PFSK-1 (cell line): Measurements from ENCODE around the gene B4GALNT4.

ENCODE experiments used
- TAF1 ChIP-seq: IDR thresholded peaks from 2 replicates; pipeline ENCODE4 v1.6.1; 2012; ENCODE audit warnings: low read length, control low read depth, borderline replicate concordance; ENCODE audit not compliant: insufficient read depth
- TF ChIP-seq, protein P1 (sequence below), 2 experiments: IDR thresholded peaks; 2 replicates each; pipeline versions ENCODE4 v1.6.1 to v1.8.0; 2011 to 2012; ENCODE audit warnings: low read depth in 2 of 2, low read length in 2 of 2, control low read depth in 1 of 2, inconsistent platforms in 1 of 2, mild to moderate bottlenecking in 1 of 2, moderate library complexity in 1 of 2; ENCODE audit not compliant: insufficient read depth in 1 of 2

DNA sequence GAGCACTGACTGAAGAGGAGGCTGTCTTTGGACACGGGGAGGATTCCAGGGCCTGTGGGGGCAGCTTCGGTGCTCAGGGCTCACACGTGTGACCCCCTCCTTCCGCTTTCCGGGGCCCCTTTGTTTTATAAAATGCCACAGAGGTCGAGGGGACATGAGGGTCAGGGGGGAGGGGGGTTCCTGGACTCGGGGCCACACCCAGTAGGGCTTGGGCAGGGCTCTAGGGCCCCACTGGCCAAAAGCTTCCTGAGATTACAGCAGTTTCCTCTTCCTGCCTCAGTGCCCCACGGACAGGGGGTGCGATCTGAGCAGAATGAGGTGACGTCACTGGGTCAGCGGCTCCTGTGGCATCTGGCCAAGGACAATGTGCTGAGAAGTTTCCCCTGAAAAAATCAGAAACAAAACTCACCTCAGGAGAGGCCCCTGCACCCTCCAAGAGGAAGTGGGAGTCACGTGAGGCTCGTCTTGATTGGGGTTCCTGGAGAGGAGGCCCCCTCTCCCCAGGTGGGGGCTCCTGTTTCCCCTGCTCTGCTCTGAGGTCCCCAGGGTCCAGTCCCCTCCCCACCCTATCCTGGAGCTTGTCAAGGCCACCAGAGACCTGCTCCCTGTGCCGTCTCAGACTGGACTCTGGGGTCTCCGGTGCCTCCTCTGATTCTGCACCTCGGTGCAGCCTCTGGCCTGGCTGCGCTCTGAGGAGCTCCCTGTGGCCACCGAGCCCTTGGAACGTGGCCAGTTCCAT is 42.3 kb upstream of the B4GALNT4 start:
- TF ChIP-seq TAF1: no peak
- TF ChIP-seq, protein P1, sequence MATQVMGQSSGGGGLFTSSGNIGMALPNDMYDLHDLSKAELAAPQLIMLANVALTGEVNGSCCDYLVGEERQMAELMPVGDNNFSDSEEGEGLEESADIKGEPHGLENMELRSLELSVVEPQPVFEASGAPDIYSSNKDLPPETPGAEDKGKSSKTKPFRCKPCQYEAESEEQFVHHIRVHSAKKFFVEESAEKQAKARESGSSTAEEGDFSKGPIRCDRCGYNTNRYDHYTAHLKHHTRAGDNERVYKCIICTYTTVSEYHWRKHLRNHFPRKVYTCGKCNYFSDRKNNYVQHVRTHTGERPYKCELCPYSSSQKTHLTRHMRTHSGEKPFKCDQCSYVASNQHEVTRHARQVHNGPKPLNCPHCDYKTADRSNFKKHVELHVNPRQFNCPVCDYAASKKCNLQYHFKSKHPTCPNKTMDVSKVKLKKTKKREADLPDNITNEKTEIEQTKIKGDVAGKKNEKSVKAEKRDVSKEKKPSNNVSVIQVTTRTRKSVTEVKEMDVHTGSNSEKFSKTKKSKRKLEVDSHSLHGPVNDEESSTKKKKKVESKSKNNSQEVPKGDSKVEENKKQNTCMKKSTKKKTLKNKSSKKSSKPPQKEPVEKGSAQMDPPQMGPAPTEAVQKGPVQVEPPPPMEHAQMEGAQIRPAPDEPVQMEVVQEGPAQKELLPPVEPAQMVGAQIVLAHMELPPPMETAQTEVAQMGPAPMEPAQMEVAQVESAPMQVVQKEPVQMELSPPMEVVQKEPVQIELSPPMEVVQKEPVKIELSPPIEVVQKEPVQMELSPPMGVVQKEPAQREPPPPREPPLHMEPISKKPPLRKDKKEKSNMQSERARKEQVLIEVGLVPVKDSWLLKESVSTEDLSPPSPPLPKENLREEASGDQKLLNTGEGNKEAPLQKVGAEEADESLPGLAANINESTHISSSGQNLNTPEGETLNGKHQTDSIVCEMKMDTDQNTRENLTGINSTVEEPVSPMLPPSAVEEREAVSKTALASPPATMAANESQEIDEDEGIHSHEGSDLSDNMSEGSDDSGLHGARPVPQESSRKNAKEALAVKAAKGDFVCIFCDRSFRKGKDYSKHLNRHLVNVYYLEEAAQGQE (IDR thresholded peaks at IDR 0.05; ENCODE audit: insufficient read depth in 1 of 2, low read depth in 2 of 2, low read length in 2 of 2): no peak
